ENCODE data around the gene CAMK4.

Gene CAMK4

DNA sequence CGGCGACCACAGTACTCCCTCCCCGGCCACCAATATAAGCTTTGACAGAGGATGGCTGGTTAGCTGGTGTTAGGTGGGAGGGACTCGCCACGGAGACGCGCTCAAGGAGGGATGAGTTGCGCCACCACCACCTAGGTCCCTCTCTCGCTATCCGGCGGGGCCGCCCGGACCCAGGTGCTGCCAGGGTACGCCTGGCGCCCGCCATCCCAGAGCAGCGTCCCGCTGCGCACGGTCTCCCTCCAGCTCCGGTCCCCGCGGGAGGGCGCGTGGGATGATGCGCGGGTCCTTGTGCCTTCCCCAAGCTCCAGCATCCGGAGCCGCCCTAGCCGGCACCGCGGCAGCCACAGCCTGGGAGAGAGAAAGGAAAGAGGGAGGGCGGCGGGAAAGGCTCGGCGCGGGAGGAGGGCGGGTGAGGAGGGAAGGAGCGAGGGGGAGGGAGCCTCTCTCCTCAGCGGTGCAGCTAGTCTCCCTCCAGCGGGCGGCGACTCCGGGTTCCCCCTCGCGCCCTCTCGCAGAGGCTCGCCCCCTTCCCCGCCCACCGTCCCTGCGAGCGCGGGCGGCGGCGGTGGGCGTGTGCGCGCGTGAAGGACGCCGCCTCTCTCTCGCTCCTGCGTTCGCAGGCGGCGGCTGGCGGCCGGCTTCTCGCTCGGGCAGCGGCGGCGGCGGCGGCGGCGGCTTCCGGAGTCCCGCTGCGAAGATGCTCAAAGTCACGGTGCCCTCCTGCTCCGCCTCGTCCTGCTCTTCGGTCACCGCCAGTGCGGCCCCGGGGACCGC lies at the start of gene CAMK4:
Gene CAMK4, plus strand, starts transcription at position 598 of the 774 bp plus-strand sequence. Its CDS starts 100 bp downstream, at position 698.
- peak; percentile 79 for DNase-seq

DNA sequence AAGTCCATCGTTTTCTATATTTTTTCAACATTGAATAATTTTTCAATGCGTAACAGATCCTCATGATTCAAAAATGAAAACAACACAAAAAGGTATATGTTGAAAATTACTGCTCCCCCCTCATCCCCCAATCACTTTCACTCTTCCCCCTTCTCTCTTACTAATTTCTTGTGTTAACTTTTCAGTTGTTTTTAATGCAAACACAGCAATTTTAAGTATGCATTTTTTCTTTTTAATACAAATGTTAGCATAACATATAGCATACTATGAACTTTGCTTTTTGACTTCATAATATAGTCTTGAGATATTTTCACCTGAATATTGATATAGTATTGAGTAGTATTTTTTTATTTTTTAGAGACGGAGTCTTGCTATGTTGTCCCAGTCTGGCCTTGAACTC lies 41.1 kb upstream of the CAMK4 start:
- DNase-seq, result no peak

DNA sequence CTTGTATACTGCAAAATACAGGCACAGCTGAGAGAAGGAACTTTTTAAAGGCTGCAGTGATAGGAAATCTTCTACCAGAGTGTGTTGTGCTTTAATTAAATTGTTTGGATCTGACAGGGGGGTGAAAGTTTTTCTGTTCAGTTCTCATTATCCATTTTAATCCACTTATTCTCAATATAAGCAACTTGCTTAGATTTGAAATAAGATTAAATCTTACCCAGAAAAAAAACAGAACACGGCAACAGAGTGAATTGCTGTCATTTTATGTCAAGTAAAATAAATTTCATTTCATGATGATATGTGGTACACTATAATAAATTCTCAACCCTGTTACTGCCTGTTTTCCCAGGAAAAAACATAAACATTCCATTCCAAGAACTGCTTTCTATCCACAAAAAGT lies 37.1 kb upstream of the CAMK4 start:
- DNase-seq, result no peak

DNA sequence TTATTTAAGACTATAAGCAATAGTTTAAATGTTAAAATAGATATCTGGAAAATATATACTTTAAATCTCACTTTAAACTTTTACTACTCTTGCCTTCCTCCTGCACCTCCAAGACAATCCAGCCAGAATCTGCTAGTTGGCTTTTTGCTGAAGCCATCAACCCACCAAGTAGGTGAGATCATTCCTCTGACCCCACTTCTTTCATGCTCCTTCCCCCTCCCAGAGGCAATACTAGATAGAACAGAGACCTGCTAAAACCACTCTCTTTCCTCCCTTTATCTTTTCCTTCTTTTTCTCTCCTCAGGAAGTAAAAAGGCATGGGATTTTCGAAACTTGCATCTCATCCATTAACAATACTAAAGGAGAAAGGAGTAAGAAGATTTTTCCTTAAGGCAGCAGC lies 30.1 kb upstream of the CAMK4 start:
- DNase-seq, result no peak

DNA sequence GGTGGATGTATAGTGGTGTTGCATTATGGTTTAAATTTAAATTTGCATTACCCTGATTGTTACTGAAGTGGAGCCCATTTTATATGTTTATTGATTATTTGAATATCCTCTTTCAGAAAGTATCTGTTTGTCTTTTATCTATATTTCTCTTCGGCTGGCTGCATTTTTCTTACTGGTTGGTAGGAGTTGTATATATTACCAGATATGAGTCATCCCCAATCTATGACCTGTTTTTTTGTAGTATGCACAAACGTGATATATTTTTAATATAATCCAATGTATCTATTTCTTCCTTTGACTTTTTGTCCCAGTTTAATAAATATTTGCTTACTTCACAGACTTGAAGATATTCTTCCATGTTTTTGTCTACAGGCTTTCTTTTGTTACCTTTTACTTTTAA lies 29.3 kb upstream of the CAMK4 start:
- no peak for DNase-seq

DNA sequence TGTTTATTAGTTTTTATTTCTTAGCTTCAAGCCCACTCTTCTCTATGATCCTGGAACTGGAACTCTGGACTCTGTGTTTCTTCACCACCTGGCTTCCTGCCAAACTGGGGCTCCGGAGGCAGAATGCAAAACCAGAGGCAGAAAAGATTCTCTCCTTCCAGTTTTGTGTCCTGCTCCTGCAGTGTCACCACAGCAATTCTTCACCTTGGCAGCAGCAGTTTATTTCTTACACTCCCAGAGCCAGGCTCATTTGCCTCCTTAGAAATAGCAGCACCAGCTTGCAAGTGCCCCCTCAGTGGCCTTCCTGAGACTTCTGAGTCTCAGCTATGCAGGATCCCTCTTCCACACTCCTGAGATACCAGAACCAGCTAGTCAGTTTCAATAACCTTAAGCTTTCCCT lies 26.7 kb upstream of the CAMK4 start:
- no peak for DNase-seq

DNA sequence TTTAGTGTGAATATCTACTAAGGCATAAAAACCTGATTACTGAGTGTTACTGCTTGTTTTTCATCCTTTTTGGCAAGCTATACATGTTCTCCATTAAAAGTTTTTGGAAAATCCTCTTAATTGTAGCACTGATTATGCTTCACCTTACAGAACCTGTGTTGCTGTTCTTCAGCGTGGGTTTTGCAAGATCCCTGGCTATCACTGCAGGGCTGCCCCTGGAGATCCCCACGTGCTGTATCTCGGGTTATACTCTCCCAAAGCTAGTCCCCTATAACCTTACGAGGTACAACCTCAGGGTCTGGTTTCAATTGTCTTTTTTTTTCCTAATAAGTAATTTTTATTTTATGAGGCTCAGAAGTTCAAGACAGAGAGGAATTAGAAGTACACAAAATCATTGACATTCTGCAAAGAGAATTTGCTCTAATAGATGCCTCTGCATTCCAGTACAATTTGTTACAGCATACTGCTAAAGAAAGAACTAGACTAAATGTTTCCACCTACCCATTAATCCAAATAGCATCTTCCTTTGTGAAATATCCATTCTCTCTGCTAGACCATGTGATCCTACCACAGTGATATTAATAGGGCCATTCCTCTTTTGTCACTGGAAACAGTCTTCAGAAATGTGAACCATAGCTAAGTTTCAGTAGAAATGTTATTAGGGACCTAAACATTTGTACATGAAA lies 25.8 kb upstream of the CAMK4 start:
- DNase-seq, result no peak

DNA sequence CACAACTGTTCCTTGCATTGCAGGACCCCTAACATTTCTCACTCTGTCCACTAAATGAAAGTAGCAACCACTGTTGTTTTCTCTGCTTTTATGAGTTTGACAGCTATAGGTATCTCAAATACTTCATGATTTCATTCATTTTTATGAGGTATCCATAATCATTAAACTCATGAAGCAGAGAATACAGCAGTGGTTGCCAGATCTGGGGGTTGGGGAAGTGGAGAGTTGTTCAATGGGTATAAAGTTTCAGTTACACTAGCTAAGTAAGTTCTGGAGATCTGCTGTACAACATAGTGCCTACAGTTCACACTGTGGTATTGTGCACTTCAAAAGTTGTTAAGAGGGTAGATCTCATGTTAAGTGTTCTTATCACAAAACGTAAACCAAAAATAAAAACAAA lies 23.4 kb upstream of the CAMK4 start:
- no peak for DNase-seq

DNA sequence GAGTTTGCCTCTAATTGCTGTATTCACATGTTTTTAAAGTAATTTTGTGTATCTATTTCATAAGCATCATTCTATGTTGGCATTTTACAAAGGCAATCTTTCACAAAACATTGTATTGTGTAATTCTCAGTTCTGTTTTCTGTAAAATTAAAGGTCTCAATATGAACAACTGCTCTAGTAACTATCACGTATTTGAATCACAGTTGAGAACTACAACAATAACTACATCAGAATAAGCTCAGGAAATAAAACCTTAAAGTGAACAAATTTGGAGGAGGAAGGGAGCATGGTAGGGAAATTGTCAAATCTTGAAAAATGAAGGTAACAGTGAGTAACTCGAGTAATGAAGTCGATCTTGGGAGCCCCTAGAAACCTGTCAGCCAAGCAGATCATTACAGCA lies 22.5 kb upstream of the CAMK4 start:
- no peak for DNase-seq

DNA sequence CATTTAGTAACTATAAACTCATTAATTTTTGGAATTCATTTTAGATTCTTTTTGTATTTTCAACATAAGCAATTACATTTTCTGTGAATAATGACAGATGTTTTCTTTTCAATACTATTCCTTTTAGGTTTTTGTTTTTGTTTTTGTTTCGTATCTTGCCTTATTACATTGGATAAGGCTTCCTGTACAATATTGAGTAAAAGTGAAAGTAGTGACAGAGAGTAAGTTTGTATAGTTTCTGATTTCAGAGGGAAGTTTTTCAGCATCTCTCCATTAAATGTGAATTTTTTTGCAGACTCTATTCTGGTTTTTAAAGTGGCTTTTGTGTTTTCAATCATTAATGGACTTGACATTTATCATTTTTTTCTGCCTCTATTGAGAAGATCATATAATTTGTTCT lies 12.8 kb upstream of the CAMK4 start:
- no peak for DNase-seq

DNA sequence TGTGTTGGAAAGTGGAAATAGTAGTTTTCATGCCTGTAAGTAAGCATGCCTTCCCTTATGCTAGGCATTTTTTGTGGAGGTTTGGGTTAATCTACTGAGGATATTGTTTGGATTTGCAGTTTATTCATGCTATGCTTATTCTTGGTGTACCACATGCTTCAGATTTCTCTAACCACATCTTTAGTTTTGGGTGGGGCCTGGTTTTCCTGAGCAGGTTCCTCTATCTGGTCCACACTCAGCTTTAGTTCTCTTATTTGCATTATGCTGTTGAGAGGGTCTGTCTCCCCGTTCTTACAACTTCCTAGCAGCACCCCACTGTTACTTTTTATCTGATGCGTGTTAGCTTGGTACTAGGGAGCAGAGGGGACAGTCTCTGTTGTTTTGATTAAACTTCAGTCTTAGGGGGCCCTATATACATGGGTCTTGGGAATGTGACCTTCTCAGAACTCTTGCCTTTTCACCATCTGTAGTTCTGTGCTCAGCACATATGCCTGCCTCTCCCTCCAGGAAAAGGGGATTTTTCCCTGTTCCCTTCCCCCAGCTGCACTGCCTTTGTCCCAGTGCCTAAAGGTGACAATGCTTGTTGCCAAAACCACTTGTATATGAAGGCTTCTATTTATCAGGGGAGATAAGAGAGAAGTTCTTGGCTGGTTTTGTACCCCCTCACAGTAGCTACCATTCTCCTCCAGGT lies 10.0 kb upstream of the CAMK4 start:
- DNase-seq, result no peak

DNA sequence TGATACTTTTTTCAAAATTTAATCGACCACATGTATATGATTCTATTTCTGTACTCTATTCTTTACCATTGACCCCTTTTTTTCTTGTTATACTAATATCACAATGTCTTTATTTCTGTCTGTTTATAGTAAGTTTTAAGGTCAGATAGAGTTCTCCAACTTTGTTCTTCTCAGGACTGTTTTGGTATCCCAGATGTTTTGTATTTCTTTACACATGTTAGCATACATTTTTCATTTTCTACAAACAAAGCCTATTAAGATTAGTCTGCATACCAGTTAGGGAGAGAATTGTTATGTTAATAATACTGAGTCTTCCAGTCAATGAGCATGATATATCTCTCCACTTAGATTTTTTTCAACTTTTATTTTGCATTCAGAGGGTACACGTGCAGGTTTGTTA lies 8.2 kb upstream of the CAMK4 start:
- no peak for DNase-seq

DNA sequence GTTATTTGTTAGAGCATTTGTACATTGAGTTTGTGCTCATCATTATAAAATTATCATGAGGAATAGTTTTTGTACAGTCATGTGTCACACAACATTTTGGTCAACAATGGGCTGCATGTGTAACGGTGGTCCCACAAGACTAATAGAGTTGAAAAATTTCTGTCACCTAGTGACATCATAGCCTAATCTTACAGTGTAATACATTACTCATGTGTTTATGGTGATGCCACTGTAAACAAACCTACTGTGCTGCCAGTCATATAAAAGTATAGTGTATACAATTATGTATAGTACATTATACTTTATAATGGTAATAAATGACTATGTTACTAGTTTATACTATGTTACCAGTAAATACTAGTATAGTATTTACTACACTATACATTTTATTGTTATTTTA lies 3.0 kb upstream of the CAMK4 start:
- no peak for DNase-seq

DNA sequence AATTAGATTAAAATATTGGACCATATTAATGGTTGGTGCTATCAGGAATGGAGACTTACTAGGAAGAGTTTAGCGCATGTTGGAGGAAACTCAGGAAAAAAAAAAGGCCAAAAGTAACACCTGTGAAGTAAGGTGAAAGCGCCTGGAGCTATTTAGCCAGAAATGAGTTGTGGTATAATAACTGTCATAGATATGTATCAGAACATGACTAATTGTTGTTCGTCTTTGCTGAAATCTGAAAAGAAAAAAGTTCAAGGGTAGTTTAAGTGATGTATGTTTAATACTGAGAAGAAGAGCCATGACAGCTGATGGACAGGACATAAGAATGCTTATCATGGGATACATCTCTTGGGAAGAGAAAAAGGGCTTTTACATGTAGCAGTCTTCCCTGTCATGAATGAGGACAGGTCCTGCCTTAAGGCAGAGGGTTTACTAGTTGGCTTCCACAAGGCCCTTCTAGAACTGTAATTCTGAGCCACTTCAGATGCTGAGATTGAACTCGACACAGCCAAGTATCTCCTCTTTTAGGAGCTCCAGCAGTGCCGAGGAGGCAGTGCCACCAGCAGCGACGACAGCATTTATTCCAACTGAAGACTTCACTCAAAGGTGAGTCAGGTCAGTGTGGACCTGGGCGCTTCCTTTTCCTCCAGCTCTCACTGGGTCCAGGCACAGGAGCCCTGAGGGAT lies 940 bp upstream of the CAMK4 start:
- DNase-seq, result no peak

DNA sequence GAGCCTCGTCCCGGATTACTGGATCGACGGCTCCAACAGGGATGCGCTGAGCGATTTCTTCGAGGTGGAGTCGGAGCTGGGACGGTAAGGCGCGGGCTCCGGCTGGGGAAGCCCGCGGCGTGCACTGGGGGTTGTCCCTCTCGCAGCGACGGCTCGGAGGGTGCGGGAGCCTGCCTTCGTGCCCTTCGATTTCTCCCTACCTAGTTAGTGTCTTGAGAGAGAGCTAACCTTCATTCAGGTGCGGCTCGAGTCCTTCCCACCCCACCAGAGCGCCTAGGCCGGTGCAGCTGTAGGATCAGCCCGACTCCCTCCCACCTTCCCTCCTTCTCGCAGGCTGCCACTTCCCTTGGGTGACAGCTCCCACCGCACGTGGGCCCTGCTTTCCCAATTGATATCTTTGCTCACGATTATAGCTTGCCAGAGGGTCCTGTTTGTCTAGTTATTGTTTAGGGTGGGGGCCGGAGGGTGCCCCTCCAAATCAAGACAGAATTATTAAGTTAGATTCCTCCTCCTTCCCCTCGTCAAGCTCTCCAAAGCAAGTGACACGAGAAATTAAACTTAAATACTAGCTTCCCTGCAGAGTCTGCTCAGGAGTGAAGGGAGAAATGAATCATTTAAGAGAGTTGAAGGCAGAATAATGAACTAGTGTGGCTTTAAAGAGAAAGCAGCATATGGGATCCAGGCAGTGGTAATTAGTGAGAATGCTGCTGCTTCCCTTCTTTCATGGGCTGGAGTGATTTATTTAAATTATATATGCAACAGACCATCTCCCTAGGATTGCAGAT lies 569 bp downstream of the CAMK4 start:
- DNase-seq, result no peak

DNA sequence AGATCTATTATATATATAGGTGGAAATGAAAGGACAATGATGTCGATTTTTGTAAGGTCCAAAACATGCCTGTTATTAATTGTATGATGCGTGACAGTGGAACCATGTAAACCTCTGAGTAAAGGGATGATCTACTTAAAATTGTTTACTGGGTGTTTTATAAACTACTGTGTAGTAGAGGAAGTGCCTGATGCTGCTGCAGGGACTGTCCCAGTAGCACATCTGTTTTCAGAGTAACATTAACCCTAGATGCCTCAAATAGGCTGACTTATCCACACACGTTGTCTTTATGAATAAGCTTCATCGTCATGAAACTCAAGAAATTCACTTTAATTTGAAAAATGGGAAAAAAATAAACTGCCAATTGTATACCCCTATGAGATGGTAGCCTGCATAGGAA lies 1.7 kb downstream of the CAMK4 start:
- no peak for DNase-seq

DNA sequence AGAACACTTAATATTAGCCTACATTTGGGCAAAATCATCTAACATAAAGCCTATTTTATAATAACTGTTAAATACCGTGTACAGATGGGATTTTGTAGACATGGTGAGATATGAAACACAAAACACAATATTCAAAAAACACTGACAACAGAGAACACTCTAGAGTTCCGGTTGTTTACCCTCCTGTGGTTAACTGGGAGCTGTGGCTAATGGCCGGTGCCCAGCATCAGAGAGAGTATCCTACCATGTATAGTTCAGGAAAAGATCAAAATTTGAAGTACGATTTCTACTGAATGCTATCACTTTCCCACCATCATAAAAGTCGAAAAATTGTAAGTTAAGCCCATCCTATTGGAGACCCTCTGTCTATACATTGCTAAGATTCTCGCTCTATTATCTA lies 2.4 kb downstream of the CAMK4 start:
- no peak for DNase-seq

DNA sequence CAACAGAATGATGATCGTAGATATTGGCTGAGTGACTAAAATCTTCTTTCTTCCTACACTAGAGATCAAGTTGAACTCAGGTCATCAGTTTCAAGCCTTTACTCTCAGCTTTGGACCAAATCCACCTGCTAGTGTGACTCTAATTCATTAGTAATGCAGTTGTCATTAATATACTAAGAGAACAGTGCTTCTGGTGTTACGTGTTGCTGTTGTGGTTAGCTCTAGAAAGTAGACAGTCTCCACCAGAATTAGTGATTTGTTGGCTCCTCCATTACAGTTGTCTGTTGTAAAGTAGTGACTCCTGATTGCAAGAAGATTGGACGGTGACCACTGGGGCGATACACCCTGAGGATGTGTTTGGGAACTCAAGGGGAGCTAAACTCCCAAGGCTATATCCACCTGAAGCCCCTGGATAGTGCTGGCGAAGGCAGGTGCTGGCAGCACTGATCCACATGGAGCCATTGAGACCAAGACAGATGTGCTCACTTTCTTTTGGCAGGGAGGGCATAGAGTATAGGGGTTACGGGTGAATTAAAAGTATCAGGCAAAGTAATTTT lies 3.1 kb downstream of the CAMK4 start:
- DNase-seq, result no peak

DNA sequence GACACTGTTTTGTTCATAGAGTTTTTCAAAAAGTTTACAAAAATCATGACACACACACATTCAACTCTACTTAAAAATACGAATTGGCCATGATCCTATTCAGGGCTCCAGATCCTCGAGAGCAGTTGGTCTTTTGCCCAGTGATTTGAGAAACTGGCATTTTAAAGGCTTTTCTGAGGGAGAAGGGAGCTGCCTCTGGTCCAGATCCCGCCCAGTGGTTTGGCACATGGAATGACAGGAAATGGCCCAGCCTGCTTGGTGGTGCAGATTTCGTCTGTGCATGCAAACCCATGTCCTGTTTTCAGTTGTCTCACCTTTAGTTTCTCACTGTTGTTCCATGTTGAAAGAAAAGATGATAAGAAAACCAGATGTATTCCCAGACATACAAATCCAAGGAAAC lies 3.6 kb downstream of the CAMK4 start:
- peak; percentile 33 for DNase-seq

DNA sequence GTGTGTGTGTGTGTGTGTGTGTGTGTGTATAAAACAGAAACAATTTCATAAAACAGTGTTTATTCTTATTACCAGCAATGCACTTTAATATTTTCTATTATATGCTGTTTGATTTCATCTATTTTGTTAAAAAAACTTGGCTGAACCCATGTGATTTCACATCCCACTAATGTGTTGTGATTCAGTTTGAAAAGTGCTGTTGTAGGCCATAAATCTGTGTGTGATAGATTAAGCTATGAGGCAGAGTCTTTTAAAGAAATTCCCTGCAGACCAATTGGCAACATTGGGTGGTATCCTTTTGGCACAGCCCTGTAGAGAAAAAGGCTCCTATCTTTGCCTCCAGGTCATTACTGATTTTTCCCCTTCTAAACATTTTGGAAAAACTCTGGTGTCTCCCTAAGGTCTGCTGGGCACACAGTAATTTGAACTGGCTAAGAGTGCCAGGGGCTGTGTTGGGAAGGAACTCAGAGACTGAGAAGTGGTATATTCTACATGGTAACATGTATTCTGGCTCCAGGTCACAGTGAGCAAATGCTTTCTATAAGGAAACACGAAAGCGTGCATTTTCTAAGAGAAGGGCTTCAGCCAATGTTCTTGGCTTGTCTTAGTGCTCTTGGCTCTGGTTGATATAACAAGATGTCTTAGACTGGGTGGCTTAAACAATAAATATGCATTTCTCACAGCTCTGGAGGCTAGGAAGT lies 4.5 kb downstream of the CAMK4 start:
- no peak for DNase-seq

DNA sequence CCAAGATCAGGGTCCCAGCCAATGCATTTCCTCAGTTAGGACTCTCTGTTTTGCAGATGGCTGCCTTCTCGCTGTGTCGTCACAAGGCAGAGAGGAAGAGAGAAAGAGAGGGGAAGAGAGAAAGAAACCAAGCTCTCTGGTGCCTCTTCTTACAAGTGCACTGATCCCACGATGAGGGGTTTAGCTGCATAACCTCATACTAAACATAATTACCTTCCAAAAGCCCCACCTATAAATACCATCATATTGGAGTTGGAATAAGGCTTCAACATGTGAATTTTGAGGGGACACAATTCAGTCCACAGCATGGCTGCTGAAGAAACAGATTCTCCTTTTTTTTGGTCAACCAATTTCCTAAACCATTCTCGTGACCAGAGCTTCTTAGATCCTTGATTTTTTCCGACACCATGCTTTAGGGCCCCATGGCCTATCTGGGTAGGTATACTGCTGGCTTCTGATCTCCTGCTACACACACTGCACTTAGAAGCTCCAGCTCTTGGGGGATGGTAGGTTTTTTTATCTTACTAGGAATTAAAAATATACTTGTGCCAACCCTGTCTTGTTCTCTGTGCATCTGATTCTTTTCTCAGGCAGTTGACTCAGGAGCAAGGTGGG lies 5.1 kb downstream of the CAMK4 start:
- no peak for DNase-seq
